Psoas muscle (tissue), 8 donors: ENCODE data around the gene RPTOR. TPM values are rescaled to one million over a fixed set of nuclear protein-coding genes. Genes with fewer than 3 reads are reported as not detected.

Source experiments
- ATAC-seq, 4 donors: fragments of 200-7000 bp; cut with Tn5 transposase; one replicate each; pipeline ENCODE4 v1.9.1; 2020; ENCODE audit warnings: moderate library complexity in 3 of 4, mild to moderate bottlenecking in 2 of 4
- DNase-seq, 2 donors: peaks; one replicate each; pipeline ENCODE4 v3.0.0-alpha.2; 2020
- H3K27ac ChIP-seq: fragments of 200-600 bp; one replicate; pipeline ENCODE4 v1.8.0; 2022
- H3K27me3 ChIP-seq, 3 donors: fragments of 200-600 bp in 1 of 3; one replicate each; pipeline versions ENCODE4 v1.6.1 to v1.8.0; 2013 to 2022; ENCODE audit warnings: low read length in 2 of 3, mild to moderate bottlenecking in 2 of 3, moderate library complexity in 1 of 3; ENCODE audit not compliant: insufficient read depth in 3 of 3
- H3K36me3 ChIP-seq, 2 donors: fragments of 200-600 bp in 1 of 2; one replicate each; pipeline versions ENCODE4 v1.6.1 to v1.8.0; 2013 to 2022; ENCODE audit warnings: low read depth in 1 of 2, mild to moderate bottlenecking in 1 of 2, moderate library complexity in 1 of 2; ENCODE audit not compliant: insufficient read depth in 1 of 2
- H3K4me1 ChIP-seq: fragments of 200-600 bp; one replicate; pipeline ENCODE4 v1.8.0; 2022
- H3K4me3 ChIP-seq: fragments of 200-600 bp; one replicate; pipeline ENCODE4 v1.8.0; 2022; ENCODE audit warnings: mild to moderate bottlenecking
- H3K9me3 ChIP-seq: fragments of 200-600 bp; one replicate; pipeline ENCODE4 v1.8.0; 2022
- WGBS, 3 donors: extraction: QIAGEN DNeasy Blood & Tissue Kit; methylation state at CpG; one replicate each; pipeline versions ENCODE4 v1.1.6 to v1.1.7; 2013; 5-methylcytosine and 5-hydroxymethylcytosine counted together
- intact Hi-C, 2 donors: fragments of 100-400 bp; cut with DNase I; formaldehyde crosslinking; loops; one replicate each; pipeline versions ENCODE4 v1.11.0 to v1.14.2; 2022
- polyA plus RNA-seq, 3 donors: library from polyadenylated mRNA; stranded (reverse); fragments of 200-250 nt; gene quantifications; one replicate each; pipeline ENCODE4 v1.2.3, GENCODE V29; 2013
- total RNA-seq, 4 donors: library from RNA; stranded (reverse); fragmentation: NEBNext Ultra II Directional in 2 of 4; extraction: Animal tissue kit (Norgen Biotek cat#: 25700) in 2 of 4; gene quantifications; one replicate each; pipeline versions ENCODE4 v1.2.1 to v1.2.4, GENCODE V29; 2021 to 2023
- TF ChIP-seq, protein P1 (sequence below): fragments of 200-600 bp; IDR thresholded peaks from one replicate; pipeline ENCODE4 v1.8.0; 2022; ENCODE audit warnings: antibody characterized with exemption
- donor health status: healthy with polysubstance abuse.
- donor health status: DM: no; HTN: no; CAD: no; lungs with moderate emphysema.
- donor health status: Bipolar disorder and iron deficiency.
- donor health status: healthy.
- donor health status: DM: yes; HTN: yes; CAD: no.
- donor health status: DM: no; HTN: no; CAD: no.
- donor health status: DM: no; HTN: no; CAD: no.
- donor health status: DM: yes; HTN: yes; CAD: no.

Gene RPTOR
- total and polyA plus RNA-seq, 7 donors: 13.6 to 82.2 (median 32.5) TPM

DNA sequence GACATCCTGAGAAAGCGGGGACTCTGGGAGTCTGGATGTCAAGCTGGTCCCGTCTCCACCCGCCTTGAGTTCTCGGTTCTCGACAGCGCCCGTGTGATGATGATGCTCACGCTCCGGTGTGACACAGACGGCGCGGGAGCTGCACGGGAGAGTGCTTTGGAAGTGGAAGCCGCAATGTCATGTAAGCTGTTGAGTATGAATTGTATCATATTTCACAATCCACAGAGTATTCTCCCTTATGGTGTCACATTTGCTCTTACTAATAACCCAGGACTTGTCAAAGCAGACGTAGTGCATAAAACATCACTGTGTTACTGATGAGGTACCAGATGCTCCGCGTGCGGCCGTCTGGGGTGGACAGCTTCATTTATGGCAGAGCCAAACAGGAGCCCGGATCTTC, 229.5 kb downstream of the RPTOR start:
- WGBS, 3 donors: 63 to 79% (median 70%) methylated on average over 20 of the region's 20 CpGs
- ATAC-seq: peak; percentile 67 to 75 (median 70)
- intact Hi-C loops: no loop called here

DNA sequence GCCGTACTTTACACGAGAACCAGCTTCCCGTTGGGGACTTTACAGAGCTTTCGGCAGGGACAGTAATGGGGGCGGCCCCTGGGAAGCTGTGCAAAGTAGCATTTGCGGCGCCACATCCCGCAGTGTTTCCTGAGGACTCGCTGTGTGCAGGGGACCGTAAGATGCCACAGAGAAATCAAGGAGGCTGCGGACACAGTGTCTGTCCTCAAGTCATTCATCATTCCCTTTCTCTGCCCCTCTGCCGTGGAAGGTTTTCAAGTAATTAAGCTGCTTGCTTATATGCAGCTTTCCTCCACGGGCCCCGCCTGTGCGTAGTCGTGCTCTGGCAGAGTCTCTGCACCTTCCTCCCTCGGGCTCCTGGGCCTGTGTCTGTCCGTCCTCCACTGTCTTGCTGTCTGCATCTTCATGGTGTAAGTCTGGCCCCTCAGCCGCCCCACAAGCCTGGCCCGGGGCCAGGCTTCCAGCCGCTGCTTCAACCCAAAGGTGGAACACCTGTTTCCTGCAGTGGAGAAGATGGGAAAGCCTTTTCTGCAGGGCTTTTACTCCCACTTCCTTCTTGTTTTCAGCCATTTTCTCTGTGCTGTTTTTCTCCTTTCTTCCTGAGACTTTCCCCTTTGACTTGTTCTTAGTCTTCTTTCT, 230.1 kb downstream of the RPTOR start:
- DNase-seq: no peak
- TF ChIP-seq, protein P1, sequence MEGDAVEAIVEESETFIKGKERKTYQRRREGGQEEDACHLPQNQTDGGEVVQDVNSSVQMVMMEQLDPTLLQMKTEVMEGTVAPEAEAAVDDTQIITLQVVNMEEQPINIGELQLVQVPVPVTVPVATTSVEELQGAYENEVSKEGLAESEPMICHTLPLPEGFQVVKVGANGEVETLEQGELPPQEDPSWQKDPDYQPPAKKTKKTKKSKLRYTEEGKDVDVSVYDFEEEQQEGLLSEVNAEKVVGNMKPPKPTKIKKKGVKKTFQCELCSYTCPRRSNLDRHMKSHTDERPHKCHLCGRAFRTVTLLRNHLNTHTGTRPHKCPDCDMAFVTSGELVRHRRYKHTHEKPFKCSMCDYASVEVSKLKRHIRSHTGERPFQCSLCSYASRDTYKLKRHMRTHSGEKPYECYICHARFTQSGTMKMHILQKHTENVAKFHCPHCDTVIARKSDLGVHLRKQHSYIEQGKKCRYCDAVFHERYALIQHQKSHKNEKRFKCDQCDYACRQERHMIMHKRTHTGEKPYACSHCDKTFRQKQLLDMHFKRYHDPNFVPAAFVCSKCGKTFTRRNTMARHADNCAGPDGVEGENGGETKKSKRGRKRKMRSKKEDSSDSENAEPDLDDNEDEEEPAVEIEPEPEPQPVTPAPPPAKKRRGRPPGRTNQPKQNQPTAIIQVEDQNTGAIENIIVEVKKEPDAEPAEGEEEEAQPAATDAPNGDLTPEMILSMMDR: no peak
- intact Hi-C loops: no loop called here
- WGBS, 3 donors: 68 to 80% (median 72%) methylated on average over 21 of the region's 21 CpGs
- H3K4me3 ChIP-seq: no peak overlapping the region
- peaks cover 23% of the 10 kb centered on the region for H3K4me1 ChIP-seq
- no peaks in the 10 kb centered on the region for H3K36me3 ChIP-seq
- no peak for ATAC-seq
- no peaks in the 10 kb centered on the region for H3K27me3 ChIP-seq
- no peaks in the 10 kb centered on the region for H3K9me3 ChIP-seq
- H3K27ac ChIP-seq: peak overlapping the region; percentile 82

More for the DNA sequence above, 229.5 kb downstream of the RPTOR start:
- Histone ChIP-seq H3K4me3 (no peak overlapping the region), H3K4me1 (peaks cover 23% of the 10 kb centered on the region), H3K9me3 (no peaks in the 10 kb centered on the region), H3K27ac (peak overlapping the region; percentile 82), H3K36me3 (no peaks in the 10 kb centered on the region), H3K27me3 (no peaks in the 10 kb centered on the region)
- TF ChIP-seq, protein P1: no peak
- DNase-seq: peak in 1 of 2 donors; percentile 80

DNA sequence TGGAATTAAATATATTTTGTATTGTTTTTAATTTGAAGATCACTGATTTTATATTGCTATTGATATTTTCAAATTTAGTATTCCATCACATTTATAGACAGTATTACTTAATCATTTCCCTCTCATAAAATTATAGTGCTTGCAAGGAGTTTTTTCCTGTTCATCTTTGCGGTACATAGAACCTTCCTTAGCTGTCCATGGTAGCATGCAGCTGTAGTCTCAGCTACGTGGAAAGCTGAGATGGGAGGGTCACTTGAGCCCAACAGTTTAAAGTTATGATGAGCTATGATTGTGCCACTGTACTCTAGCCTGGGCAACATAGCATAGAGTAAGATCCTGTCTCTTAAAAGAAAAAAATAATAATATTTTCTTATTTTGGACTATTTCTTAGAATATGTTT, 231.2 kb downstream of the RPTOR start:
- WGBS, 3 donors: 52 to 83% (median 60%) methylated on average over 2 of the region's 2 CpGs
- no peak for DNase-seq
- peaks cover 23% of the 10 kb centered on the region for H3K4me1 ChIP-seq
- H3K36me3 ChIP-seq: no peaks in the 10 kb centered on the region
- no peaks in the 10 kb centered on the region for H3K9me3 ChIP-seq
- intact Hi-C loops: no loop called here
- H3K27ac ChIP-seq: peak overlapping the region; percentile 82
- ATAC-seq: no peak
- TF ChIP-seq, protein P1: no peak
- H3K4me3 ChIP-seq: no peak overlapping the region
- H3K27me3 ChIP-seq: no peaks in the 10 kb centered on the region

DNA sequence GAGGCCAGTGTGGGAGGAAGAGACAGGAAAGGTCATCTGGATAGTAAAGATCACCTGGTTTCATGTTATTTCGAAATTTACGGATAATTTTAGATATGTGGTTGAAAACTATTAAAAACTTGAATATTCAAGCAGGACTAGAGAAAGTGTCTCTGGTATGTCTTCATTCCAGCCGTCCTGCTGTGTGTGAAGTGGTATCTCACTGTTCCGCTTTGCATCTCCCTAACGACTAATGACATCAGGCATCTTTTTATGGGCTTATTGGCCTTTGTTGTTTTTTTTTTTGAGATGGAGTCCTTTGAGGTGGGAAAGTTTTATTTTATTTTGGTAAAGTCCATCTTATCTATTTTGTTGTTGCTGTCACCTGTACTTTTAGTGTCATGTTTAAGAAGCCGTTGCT, 232.6 kb downstream of the RPTOR start:
- intact Hi-C loops: no loop called here
- Histone ChIP-seq H3K27me3 (no peaks in the 10 kb centered on the region), H3K27ac (no peak overlapping the region), H3K36me3 (no peaks in the 10 kb centered on the region), H3K4me1 (peaks cover 31% of the 10 kb centered on the region), H3K4me3 (no peak overlapping the region), H3K9me3 (no peaks in the 10 kb centered on the region)
- ATAC-seq: no peak
- 96 to 98% (median 98%) methylated on average over 6 of the region's 6 CpGs for WGBS, 3 donors
- no peak for DNase-seq
- TF ChIP-seq, protein P1: no peak

DNA sequence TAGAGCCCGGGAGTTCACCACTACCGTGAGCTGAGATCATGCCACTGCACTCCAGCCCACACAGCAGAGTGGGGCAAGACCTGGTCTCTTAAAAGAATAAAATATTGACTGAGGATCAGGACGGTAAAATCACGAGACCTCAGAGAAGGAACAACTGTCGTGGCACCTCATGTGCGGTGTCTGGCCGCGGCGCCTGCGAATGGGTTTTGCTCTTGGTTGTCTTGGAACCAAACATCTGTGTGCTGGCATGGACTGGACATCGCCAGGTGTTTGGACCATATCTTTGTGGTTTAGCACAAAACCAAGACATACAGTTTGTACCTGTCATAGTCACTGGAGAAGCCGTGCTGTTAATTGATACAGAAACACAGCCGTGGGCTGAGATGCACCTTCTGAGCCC, 234.1 kb downstream of the RPTOR start:
- TF ChIP-seq, protein P1: no peak
- Histone ChIP-seq H3K4me3 (no peak overlapping the region), H3K27ac (no peak overlapping the region), H3K4me1 (peaks cover 38% of the 10 kb centered on the region), H3K27me3 (no peaks in the 10 kb centered on the region), H3K36me3 (no peaks in the 10 kb centered on the region), H3K9me3 (no peaks in the 10 kb centered on the region)
- intact Hi-C loops: no loop called here
- WGBS, 3 donors: 95 to 97% (median 96%) methylated on average over 13 of the region's 13 CpGs
- ATAC-seq (no peak), DNase-seq (no peak)
